GM23338 (cell line): ENCODE measurements around the gene NOX4. TPM values are rescaled to one million over a fixed set of nuclear protein-coding genes. Genes with fewer than 3 reads are reported as not detected.

ENCODE experiments used
- ATAC-seq: fragments of 200-7000 bp; cut with Tn5 transposase; 3 replicates; pipeline ENCODE4 v1.9.1; 2020
- DNase-seq: peaks from one replicate; pipeline ENCODE4 v3.0.0-alpha.2; 2015; ENCODE audit warnings: low spot score
- H2AFZ ChIP-seq: fragments of 200-600 bp; sonication (generic); 2 replicates; pipeline ENCODE4 v1.8.0; 2016; ENCODE audit warnings: antibody characterized with exemption, mild to moderate bottlenecking, moderate library complexity
- H3F3A ChIP-seq: fragments of 200-600 bp; sonication (generic); replicated peaks from 2 replicates; pipeline ENCODE4 v1.8.0; 2017; ENCODE audit warnings: antibody characterized with exemption, mixed run types, low read depth
- H3K27ac ChIP-seq: fragments of 200-600 bp; sonication (generic); 2 replicates; pipeline ENCODE4 v1.6.1; 2016; ENCODE audit warnings: low read depth
- H3K27me3 ChIP-seq: fragments of 200-600 bp; sonication (generic); 2 replicates; pipeline ENCODE4 v1.8.0; 2016; ENCODE audit warnings: mild to moderate bottlenecking, mixed run types, moderate library complexity; ENCODE audit not compliant: insufficient read depth
- H3K36me3 ChIP-seq: fragments of 200-600 bp; sonication (generic); 2 replicates; pipeline ENCODE4 v1.8.0; 2016; ENCODE audit warnings: mild to moderate bottlenecking; ENCODE audit not compliant: insufficient read depth
- H3K4me1 ChIP-seq: fragments of 200-600 bp; sonication (generic); 2 replicates; pipeline ENCODE4 v1.8.0; 2016; ENCODE audit warnings: mild to moderate bottlenecking, moderate library complexity; ENCODE audit not compliant: insufficient read depth
- H3K4me2 ChIP-seq: fragments of 200-600 bp; sonication (generic); 2 replicates; pipeline ENCODE4 v1.7.1; 2017; ENCODE audit warnings: mixed run types
- H3K4me3 ChIP-seq: fragments of 200-600 bp; sonication (generic); 2 replicates; pipeline ENCODE4 v1.6.1; 2016; ENCODE audit warnings: mixed run types
- H3K79me2 ChIP-seq: fragments of 200-600 bp; sonication (generic); replicated peaks from 2 replicates; pipeline ENCODE4 v1.8.0; 2017; ENCODE audit warnings: mild to moderate bottlenecking; ENCODE audit not compliant: insufficient read depth
- H3K9me2 ChIP-seq: fragments of 200-600 bp; sonication (generic); 2 replicates; pipeline ENCODE4 v1.8.0; 2017; ENCODE audit not compliant: insufficient read depth
- H4K20me1 ChIP-seq: fragments of 200-600 bp; sonication (generic); replicated peaks from 2 replicates; pipeline ENCODE4 v1.8.0; 2017; ENCODE audit warnings: mild to moderate bottlenecking; ENCODE audit not compliant: insufficient read depth
- H3K27ac Mint-ChIP-seq: 2 replicates; pipeline ENCODE4 v1.8.0; 2020; ENCODE audit warnings: inconsistent platforms, mild to moderate bottlenecking, moderate library complexity, mixed read lengths
- H3K27me3 Mint-ChIP-seq: 3 replicates; pipeline ENCODE4 v1.8.0; 2022; ENCODE audit warnings: low read depth, mild to moderate bottlenecking, moderate library complexity, mixed read lengths, inconsistent platforms; ENCODE audit not compliant: insufficient read depth, poor library complexity
- H3K36me3 Mint-ChIP-seq: 3 replicates; pipeline ENCODE4 v1.8.0; 2021; ENCODE audit warnings: low read depth, mild to moderate bottlenecking, inconsistent platforms, moderate library complexity, mixed read lengths
- H3K4me1 Mint-ChIP-seq: 3 replicates; pipeline ENCODE4 v1.8.0; 2020; ENCODE audit warnings: mild to moderate bottlenecking, inconsistent platforms, mixed read lengths
- H3K4me3 Mint-ChIP-seq: 3 replicates; pipeline ENCODE4 v1.8.0; 2021; ENCODE audit warnings: moderate library complexity, mild to moderate bottlenecking, inconsistent platforms, mixed read lengths
- H3K9me3 Mint-ChIP-seq: 3 replicates; pipeline ENCODE4 v1.8.0; 2020; ENCODE audit warnings: moderate library complexity, mild to moderate bottlenecking, inconsistent platforms, mixed read lengths
- CREB1 ChIP-seq: fragments of 250-450 bp; sonication (Bioruptor Pico); IDR thresholded peaks from 2 replicates; pipeline ENCODE4 v1.5.0; 2020; ENCODE audit warnings: low read depth, mild to moderate bottlenecking, moderate library complexity
- EZH2 ChIP-seq: fragments of 200-600 bp; sonication (generic); IDR thresholded peaks from one replicate; pipeline ENCODE4 v1.8.0; 2017; ENCODE audit warnings: antibody characterized with exemption, mild to moderate bottlenecking, low read depth; ENCODE audit not compliant: unreplicated experiment
- EZH2phosphoT487 ChIP-seq: fragments of 200-600 bp; sonication (generic); IDR thresholded peaks from one replicate; pipeline ENCODE4 v1.8.1; 2018; ENCODE audit warnings: antibody characterized with exemption; ENCODE audit not compliant: unreplicated experiment
- JUNB ChIP-seq: IDR thresholded peaks from one replicate; pipeline ENCODE4 v1.6.1; 2016; ENCODE audit warnings: antibody characterized with exemption; ENCODE audit not compliant: unreplicated experiment
- NANOG ChIP-seq: IDR thresholded peaks from 2 replicates; pipeline ENCODE4 v1.6.1; 2016; ENCODE audit warnings: antibody characterized with exemption, borderline replicate concordance
- POLR2AphosphoS5 ChIP-seq: IDR thresholded peaks from 2 replicates; pipeline ENCODE4 v1.6.1; 2016; ENCODE audit warnings: antibody characterized with exemption, low read depth
- STAT1 ChIP-seq: IDR thresholded peaks from one replicate; pipeline ENCODE4 v1.6.1; 2016; ENCODE audit warnings: antibody characterized with exemption; ENCODE audit not compliant: unreplicated experiment
- ZNF114 ChIP-seq: fragments of 250-450 bp; sonication (Bioruptor Pico); IDR thresholded peaks from 2 replicates; pipeline ENCODE4 v1.5.0; 2020; ENCODE audit warnings: mild to moderate bottlenecking, moderate library complexity
- ZNF331 ChIP-seq: fragments of 250-450 bp; sonication (Bioruptor Pico); IDR thresholded peaks from 2 replicates; pipeline ENCODE4 v1.5.0; 2020; ENCODE audit warnings: low read depth, mild to moderate bottlenecking, moderate library complexity
- polyA plus RNA-seq: library from polyadenylated mRNA; unstranded; fragments of >200 nt; fragmentation: Nextera tagmentation; extraction: Ambion mirVana; gene quantifications from 2 replicates; pipeline ENCODE4 v1.2.1, GENCODE V29; 2016
- total RNA-seq: library from RNA; depleted of rRNA; stranded (reverse); fragments of >200 nt; shearing (Covaris generic); gene quantifications from 2 replicates; pipeline ENCODE4 v1.2.3, GENCODE V29; 2014
- TF ChIP-seq, protein P1 (sequence below): IDR thresholded peaks from one replicate; pipeline ENCODE4 v1.6.1; 2018; ENCODE audit warnings: antibody characterized with exemption; ENCODE audit not compliant: unreplicated experiment
- TF ChIP-seq, protein P2 (sequence below): fragments of 250-450 bp; sonication (Bioruptor Pico); IDR thresholded peaks from 2 replicates; pipeline ENCODE4 v1.5.0; 2020; ENCODE audit warnings: mild to moderate bottlenecking, moderate library complexity
- TF ChIP-seq, protein P3 (sequence below): IDR thresholded peaks from 2 replicates; pipeline ENCODE4 v1.6.1; 2016; ENCODE audit warnings: antibody characterized with exemption
- TF ChIP-seq, protein P4 (sequence below), 2 experiments: fragments of 200-600 bp in 1 of 2; sonication (generic) in 1 of 2; conservative IDR thresholded peaks; 2 replicates each; pipeline versions ENCODE4 v1.5.1 to v1.6.1; 2016 to 2017; ENCODE audit warnings: antibody characterized with exemption in 2 of 2, low read depth in 2 of 2, mild to moderate bottlenecking in 2 of 2, moderate library complexity in 1 of 2

NOX4 gene
- total and polyA plus RNA-seq, 2 experiments from 2014 or later: 1.9 to 2.6 TPM

DNA sequence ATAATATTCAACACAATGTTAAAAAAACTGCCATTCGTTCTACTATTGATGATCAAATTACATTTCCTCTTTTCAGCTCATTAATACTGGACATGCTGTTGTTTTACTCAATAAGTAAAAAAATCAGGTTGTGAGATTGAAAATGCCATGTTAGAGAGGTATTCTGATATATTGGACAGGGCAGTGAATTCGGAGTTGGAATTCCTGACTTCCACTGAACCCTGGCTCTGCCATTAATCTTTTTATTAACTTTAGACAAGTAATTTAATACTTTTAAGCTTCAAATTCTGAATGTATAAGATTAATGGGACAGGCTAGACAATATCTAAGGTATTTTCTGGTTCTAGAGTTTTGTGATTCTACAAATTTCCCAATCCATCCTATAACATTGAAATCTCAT is 12.2 kb upstream of the NOX4 start:
- H3K27me3 Mint-ChIP-seq: no peaks in the 10 kb centered on the region
- no peak overlapping the region for H3K27ac Mint-ChIP-seq
- H3K4me3 ChIP-seq: no peak overlapping the region

More for the DNA sequence above, 12.2 kb upstream of the NOX4 start:
- H3K9me3 Mint-ChIP-seq: no peaks in the 10 kb centered on the region
- H3K4me1 Mint-ChIP-seq: peaks cover 22% of the 10 kb centered on the region
- Histone ChIP-seq H3K4me1 (peaks cover 22% of the 10 kb centered on the region), H3F3A (no peaks in the 10 kb centered on the region), H4K20me1 (no peaks in the 10 kb centered on the region), H3K79me2 (no peaks in the 10 kb centered on the region), H3K27me3 (no peaks in the 10 kb centered on the region), H3K4me2 (no peak overlapping the region), H3K27ac (no peak overlapping the region), H2AFZ (no peak overlapping the region), H3K9me2 (no peaks in the 10 kb centered on the region), H3K36me3 (no peaks in the 10 kb centered on the region)
- H3K36me3 Mint-ChIP-seq: no peaks in the 10 kb centered on the region
- no peak overlapping the region for H3K4me3 Mint-ChIP-seq
- TF ChIP-seq, protein P1, sequence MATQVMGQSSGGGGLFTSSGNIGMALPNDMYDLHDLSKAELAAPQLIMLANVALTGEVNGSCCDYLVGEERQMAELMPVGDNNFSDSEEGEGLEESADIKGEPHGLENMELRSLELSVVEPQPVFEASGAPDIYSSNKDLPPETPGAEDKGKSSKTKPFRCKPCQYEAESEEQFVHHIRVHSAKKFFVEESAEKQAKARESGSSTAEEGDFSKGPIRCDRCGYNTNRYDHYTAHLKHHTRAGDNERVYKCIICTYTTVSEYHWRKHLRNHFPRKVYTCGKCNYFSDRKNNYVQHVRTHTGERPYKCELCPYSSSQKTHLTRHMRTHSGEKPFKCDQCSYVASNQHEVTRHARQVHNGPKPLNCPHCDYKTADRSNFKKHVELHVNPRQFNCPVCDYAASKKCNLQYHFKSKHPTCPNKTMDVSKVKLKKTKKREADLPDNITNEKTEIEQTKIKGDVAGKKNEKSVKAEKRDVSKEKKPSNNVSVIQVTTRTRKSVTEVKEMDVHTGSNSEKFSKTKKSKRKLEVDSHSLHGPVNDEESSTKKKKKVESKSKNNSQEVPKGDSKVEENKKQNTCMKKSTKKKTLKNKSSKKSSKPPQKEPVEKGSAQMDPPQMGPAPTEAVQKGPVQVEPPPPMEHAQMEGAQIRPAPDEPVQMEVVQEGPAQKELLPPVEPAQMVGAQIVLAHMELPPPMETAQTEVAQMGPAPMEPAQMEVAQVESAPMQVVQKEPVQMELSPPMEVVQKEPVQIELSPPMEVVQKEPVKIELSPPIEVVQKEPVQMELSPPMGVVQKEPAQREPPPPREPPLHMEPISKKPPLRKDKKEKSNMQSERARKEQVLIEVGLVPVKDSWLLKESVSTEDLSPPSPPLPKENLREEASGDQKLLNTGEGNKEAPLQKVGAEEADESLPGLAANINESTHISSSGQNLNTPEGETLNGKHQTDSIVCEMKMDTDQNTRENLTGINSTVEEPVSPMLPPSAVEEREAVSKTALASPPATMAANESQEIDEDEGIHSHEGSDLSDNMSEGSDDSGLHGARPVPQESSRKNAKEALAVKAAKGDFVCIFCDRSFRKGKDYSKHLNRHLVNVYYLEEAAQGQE: no peak
- TF ChIP-seq STAT1 (no peak), ZNF331 (no peak), EZH2phosphoT487 (no peak), POLR2AphosphoS5 (no peak), ZNF114 (CRISPR knock-in tag) (no peak), CREB1 (no peak), NANOG (no peak), EZH2 (no peak), JUNB (no peak)
- TF ChIP-seq, protein P2, sequence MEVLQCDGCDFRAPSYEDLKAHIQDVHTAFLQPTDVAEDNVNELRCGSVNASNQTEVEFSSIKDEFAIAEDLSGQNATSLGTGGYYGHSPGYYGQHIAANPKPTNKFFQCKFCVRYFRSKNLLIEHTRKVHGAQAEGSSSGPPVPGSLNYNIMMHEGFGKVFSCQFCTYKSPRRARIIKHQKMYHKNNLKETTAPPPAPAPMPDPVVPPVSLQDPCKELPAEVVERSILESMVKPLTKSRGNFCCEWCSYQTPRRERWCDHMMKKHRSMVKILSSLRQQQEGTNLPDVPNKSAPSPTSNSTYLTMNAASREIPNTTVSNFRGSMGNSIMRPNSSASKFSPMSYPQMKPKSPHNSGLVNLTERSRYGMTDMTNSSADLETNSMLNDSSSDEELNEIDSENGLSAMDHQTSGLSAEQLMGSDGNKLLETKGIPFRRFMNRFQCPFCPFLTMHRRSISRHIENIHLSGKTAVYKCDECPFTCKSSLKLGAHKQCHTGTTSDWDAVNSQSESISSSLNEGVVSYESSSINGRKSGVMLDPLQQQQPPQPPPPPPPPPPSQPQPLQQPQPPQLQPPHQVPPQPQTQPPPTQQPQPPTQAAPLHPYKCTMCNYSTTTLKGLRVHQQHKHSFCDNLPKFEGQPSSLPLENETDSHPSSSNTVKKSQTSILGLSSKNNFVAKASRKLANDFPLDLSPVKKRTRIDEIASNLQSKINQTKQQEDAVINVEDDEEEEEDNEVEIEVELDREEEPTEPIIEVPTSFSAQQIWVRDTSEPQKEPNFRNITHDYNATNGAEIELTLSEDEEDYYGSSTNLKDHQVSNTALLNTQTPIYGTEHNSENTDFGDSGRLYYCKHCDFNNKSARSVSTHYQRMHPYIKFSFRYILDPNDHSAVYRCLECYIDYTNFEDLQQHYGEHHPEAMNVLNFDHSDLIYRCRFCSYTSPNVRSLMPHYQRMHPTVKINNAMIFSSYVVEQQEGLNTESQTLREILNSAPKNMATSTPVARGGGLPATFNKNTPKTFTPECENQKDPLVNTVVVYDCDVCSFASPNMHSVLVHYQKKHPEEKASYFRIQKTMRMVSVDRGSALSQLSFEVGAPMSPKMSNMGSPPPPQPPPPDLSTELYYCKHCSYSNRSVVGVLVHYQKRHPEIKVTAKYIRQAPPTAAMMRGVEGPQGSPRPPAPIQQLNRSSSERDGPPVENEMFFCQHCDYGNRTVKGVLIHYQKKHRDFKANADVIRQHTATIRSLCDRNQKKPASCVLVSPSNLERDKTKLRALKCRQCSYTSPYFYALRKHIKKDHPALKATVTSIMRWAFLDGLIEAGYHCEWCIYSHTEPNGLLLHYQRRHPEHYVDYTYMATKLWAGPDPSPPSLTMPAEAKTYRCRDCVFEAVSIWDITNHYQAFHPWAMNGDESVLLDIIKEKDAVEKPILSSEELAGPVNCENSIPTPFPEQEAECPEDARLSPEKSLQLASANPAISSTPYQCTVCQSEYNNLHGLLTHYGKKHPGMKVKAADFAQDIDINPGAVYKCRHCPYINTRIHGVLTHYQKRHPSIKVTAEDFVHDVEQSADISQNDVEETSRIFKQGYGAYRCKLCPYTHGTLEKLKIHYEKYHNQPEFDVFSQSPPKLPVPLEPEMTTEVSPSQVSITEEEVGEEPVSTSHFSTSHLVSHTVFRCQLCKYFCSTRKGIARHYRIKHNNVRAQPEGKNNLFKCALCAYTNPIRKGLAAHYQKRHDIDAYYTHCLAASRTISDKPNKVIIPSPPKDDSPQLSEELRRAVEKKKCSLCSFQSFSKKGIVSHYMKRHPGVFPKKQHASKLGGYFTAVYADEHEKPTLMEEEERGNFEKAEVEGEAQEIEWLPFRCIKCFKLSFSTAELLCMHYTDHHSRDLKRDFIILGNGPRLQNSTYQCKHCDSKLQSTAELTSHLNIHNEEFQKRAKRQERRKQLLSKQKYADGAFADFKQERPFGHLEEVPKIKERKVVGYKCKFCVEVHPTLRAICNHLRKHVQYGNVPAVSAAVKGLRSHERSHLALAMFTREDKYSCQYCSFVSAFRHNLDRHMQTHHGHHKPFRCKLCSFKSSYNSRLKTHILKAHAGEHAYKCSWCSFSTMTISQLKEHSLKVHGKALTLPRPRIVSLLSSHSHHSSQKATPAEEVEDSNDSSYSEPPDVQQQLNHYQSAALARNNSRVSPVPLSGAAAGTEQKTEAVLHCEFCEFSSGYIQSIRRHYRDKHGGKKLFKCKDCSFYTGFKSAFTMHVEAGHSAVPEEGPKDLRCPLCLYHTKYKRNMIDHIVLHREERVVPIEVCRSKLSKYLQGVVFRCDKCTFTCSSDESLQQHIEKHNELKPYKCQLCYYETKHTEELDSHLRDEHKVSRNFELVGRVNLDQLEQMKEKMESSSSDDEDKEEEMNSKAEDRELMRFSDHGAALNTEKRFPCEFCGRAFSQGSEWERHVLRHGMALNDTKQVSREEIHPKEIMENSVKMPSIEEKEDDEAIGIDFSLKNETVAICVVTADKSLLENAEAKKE (CRISPR knock-in tag): no peak
- TF ChIP-seq, protein P3, sequence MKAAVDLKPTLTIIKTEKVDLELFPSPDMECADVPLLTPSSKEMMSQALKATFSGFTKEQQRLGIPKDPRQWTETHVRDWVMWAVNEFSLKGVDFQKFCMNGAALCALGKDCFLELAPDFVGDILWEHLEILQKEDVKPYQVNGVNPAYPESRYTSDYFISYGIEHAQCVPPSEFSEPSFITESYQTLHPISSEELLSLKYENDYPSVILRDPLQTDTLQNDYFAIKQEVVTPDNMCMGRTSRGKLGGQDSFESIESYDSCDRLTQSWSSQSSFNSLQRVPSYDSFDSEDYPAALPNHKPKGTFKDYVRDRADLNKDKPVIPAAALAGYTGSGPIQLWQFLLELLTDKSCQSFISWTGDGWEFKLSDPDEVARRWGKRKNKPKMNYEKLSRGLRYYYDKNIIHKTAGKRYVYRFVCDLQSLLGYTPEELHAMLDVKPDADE: no peak
- TF ChIP-seq, protein P4, sequence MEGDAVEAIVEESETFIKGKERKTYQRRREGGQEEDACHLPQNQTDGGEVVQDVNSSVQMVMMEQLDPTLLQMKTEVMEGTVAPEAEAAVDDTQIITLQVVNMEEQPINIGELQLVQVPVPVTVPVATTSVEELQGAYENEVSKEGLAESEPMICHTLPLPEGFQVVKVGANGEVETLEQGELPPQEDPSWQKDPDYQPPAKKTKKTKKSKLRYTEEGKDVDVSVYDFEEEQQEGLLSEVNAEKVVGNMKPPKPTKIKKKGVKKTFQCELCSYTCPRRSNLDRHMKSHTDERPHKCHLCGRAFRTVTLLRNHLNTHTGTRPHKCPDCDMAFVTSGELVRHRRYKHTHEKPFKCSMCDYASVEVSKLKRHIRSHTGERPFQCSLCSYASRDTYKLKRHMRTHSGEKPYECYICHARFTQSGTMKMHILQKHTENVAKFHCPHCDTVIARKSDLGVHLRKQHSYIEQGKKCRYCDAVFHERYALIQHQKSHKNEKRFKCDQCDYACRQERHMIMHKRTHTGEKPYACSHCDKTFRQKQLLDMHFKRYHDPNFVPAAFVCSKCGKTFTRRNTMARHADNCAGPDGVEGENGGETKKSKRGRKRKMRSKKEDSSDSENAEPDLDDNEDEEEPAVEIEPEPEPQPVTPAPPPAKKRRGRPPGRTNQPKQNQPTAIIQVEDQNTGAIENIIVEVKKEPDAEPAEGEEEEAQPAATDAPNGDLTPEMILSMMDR (conservative IDR thresholded peaks at IDR 0.05; ENCODE audit: low read depth in 2 of 2): no peak
- ATAC-seq (no peak), DNase-seq (no peak)
